ENCODE data around the gene THAP5. TPM values are rescaled to one million over a fixed set of nuclear protein-coding genes. Genes with fewer than 3 reads are reported as not detected.

Gene THAP5
- 21.5 TPM for polyA plus RNA-seq (2013)

GRCh38 chr7:108569381-108570145, at the start of gene THAP5, which contains the start of gene DNAJB9:
Gene THAP5, minus strand, starts transcription at chr7:108569706. Its CDS starts 137 bp downstream, at chr7:108569569.
Gene DNAJB9, plus strand, starts transcription at chr7:108569874. Its CDS starts 1,853 bp downstream, at chr7:108571727.
- H3K27me3 ChIP-seq (replicated peaks in 2 of 5; ENCODE audit: control insufficient read depth in 4 of 5, insufficient read depth in 5 of 5, low read length in 4 of 5) = no peaks in the 10 kb centered on the region
- peaks cover 13 to 33% (median 24%) of the 10 kb centered on the region in 4 experiments for H3K4me1 ChIP-seq (ENCODE audit: control extremely low read depth in 1 of 4, control insufficient read depth in 4 of 4, insufficient read depth in 4 of 4, low read length in 3 of 4)
- peak within 1 kb of the TSS; percentile 72 to 89 (median 83) for H3K4me3 ChIP-seq (ENCODE audit: control insufficient read depth in 1 of 7, extremely low read depth in 1 of 7, insufficient read depth in 4 of 7, low read depth in 2 of 7, low read length in 6 of 7)
- ChIA-PET POLR2A (interaction anchor here (0.6 to 2.0 kb wide), 6 partner anchors 33 to 103 kb away, joined by 3 to 14 read pairs (median 4); partner anchors contain the start of gene PNPLA8), CTCF (interaction anchor here (0.9 to 1.5 kb wide), 3 partner anchors 43 to 73 kb away, joined by 3 to 4 read pairs (median 3); partner anchors contain the start of gene PNPLA8)
- peak; percentile 100 for DNase-seq
- peaks cover 1 to 25% (median 11%) of the 10 kb centered on the region in 4 experiments for H3K36me3 ChIP-seq (ENCODE audit: control insufficient read depth in 4 of 4, insufficient read depth in 4 of 4, low read length in 3 of 4)
- peak within 1 kb of the TSS; percentile 95 to 98 for H3K27ac ChIP-seq (ENCODE audit: insufficient read depth in 1 of 2, low read depth in 1 of 2, low read length in 2 of 2, poor library complexity in 1 of 2, severe bottlenecking in 2 of 2)
- under 1% methylated on average over 65 of the region's 65 CpGs for WGBS (ENCODE audit: insufficient coverage)
- peaks cover 0 to 2% (median 0%) of the 10 kb centered on the region in 5 experiments for H3K9me3 ChIP-seq (ENCODE audit: control extremely low read depth in 1 of 5, control insufficient read depth in 4 of 5, insufficient read depth in 2 of 5, low read depth in 1 of 5, low read length in 4 of 5)

GRCh38 chr7:108618056-108618455, 48.5 kb upstream of the THAP5 start:
- no peak overlapping the region for H3K27ac ChIP-seq (ENCODE audit: insufficient read depth in 1 of 2, low read depth in 1 of 2, low read length in 2 of 2, poor library complexity in 1 of 2, severe bottlenecking in 2 of 2)
- no peaks in the 10 kb centered on the region for H3K4me1 ChIP-seq (ENCODE audit: control extremely low read depth in 1 of 4, control insufficient read depth in 4 of 4, insufficient read depth in 4 of 4, low read length in 3 of 4)
- POLR2A ChIA-PET = interaction anchor here (0.6 kb wide), 1 partner anchor 481 kb away, joined by 3 read pairs; no protein-coding TSS in a partner anchor
- H3K36me3 ChIP-seq (ENCODE audit: control insufficient read depth in 4 of 4, insufficient read depth in 4 of 4, low read length in 3 of 4) = no peaks in the 10 kb centered on the region
- CTCF ChIA-PET = interaction anchor here (1.6 kb wide), 1 partner anchor 14 kb away, joined by 3 read pairs; no protein-coding TSS in a partner anchor
- H3K4me3 ChIP-seq (ENCODE audit: control insufficient read depth in 1 of 7, extremely low read depth in 1 of 7, insufficient read depth in 4 of 7, low read depth in 2 of 7, low read length in 6 of 7) = no peak overlapping the region
- no peaks in the 10 kb centered on the region for H3K9me3 ChIP-seq (ENCODE audit: control extremely low read depth in 1 of 5, control insufficient read depth in 4 of 5, insufficient read depth in 2 of 5, low read depth in 1 of 5, low read length in 4 of 5)
- no CpG with 5 or more reads among the region's 3 CpGs for WGBS (ENCODE audit: insufficient coverage)
- peaks cover 0 to 5% (median 0%) of the 10 kb centered on the region in 5 experiments for H3K27me3 ChIP-seq (replicated peaks in 2 of 5; ENCODE audit: control insufficient read depth in 4 of 5, insufficient read depth in 5 of 5, low read length in 4 of 5)
- no peak for DNase-seq

- Histone ChIP-seq H3K27me3 (replicated peaks in 2 of 5; ENCODE audit: control insufficient read depth in 4 of 5, insufficient read depth in 5 of 5, low read length in 4 of 5) (peaks cover 0 to 6% (median 0%) of the 10 kb centered on the region in 5 experiments), H3K4me3 (ENCODE audit: control insufficient read depth in 1 of 7, extremely low read depth in 1 of 7, insufficient read depth in 4 of 7, low read depth in 2 of 7, low read length in 6 of 7) (no peak overlapping the region), H3K4me1 (ENCODE audit: control extremely low read depth in 1 of 4, control insufficient read depth in 4 of 4, insufficient read depth in 4 of 4, low read length in 3 of 4) (no peaks in the 10 kb centered on the region), H3K9me3 (ENCODE audit: control extremely low read depth in 1 of 5, control insufficient read depth in 4 of 5, insufficient read depth in 2 of 5, low read depth in 1 of 5, low read length in 4 of 5) (no peaks in the 10 kb centered on the region), H3K36me3 (ENCODE audit: control insufficient read depth in 4 of 4, insufficient read depth in 4 of 4, low read length in 3 of 4) (no peaks in the 10 kb centered on the region), H3K27ac (ENCODE audit: insufficient read depth in 1 of 2, low read depth in 1 of 2, low read length in 2 of 2, poor library complexity in 1 of 2, severe bottlenecking in 2 of 2) (no peak overlapping the region)
- ChIA-PET CTCF (no interaction called here), POLR2A (no interaction called here)
- DNase-seq = no peak
- WGBS (ENCODE audit: insufficient coverage) = 100% methylated on average over 3 of the region's 3 CpGs
Measured at GRCh38 chr7:108614896-108615295, 45.4 kb upstream of the THAP5 start.

- H3K27ac ChIP-seq (ENCODE audit: insufficient read depth in 1 of 2, low read depth in 1 of 2, low read length in 2 of 2, poor library complexity in 1 of 2, severe bottlenecking in 2 of 2) = no peak overlapping the region
- DNase-seq = no peak
- WGBS (ENCODE audit: insufficient coverage) = 95% methylated on average over 3 of the region's 4 CpGs
- POLR2A ChIA-PET = no interaction called here
- H3K4me3 ChIP-seq (ENCODE audit: control insufficient read depth in 1 of 7, extremely low read depth in 1 of 7, insufficient read depth in 4 of 7, low read depth in 2 of 7, low read length in 6 of 7) = no peak overlapping the region
- H3K27me3 ChIP-seq (replicated peaks in 2 of 5; ENCODE audit: control insufficient read depth in 4 of 5, insufficient read depth in 5 of 5, low read length in 4 of 5) = peaks cover 0 to 3% (median 0%) of the 10 kb centered on the region in 5 experiments
- no peaks in the 10 kb centered on the region for H3K4me1 ChIP-seq (ENCODE audit: control extremely low read depth in 1 of 4, control insufficient read depth in 4 of 4, insufficient read depth in 4 of 4, low read length in 3 of 4)
- no peaks in the 10 kb centered on the region for H3K36me3 ChIP-seq (ENCODE audit: control insufficient read depth in 4 of 4, insufficient read depth in 4 of 4, low read length in 3 of 4)
- H3K9me3 ChIP-seq (ENCODE audit: control extremely low read depth in 1 of 5, control insufficient read depth in 4 of 5, insufficient read depth in 2 of 5, low read depth in 1 of 5, low read length in 4 of 5) = no peaks in the 10 kb centered on the region
- CTCF ChIA-PET = no interaction called here
Measured at GRCh38 chr7:108613949-108614381, 44.5 kb upstream of the THAP5 start.

- H3K27me3 ChIP-seq (replicated peaks in 2 of 5; ENCODE audit: control insufficient read depth in 4 of 5, insufficient read depth in 5 of 5, low read length in 4 of 5) = peaks cover 0 to 2% (median 0%) of the 10 kb centered on the region in 5 experiments
- ChIA-PET POLR2A (no interaction called here), CTCF (no interaction called here)
- H3K4me1 ChIP-seq (ENCODE audit: control extremely low read depth in 1 of 4, control insufficient read depth in 4 of 4, insufficient read depth in 4 of 4, low read length in 3 of 4) = no peaks in the 10 kb centered on the region
- H3K36me3 ChIP-seq (ENCODE audit: control insufficient read depth in 4 of 4, insufficient read depth in 4 of 4, low read length in 3 of 4) = no peaks in the 10 kb centered on the region
- DNase-seq = peak; percentile 24 to 62 (median 48)
- WGBS (ENCODE audit: insufficient coverage) = 81% methylated on average over 2 of the region's 5 CpGs
- no peak overlapping the region for H3K4me3 ChIP-seq (ENCODE audit: control insufficient read depth in 1 of 7, extremely low read depth in 1 of 7, insufficient read depth in 4 of 7, low read depth in 2 of 7, low read length in 6 of 7)
- no peaks in the 10 kb centered on the region for H3K9me3 ChIP-seq (ENCODE audit: control extremely low read depth in 1 of 5, control insufficient read depth in 4 of 5, insufficient read depth in 2 of 5, low read depth in 1 of 5, low read length in 4 of 5)
- H3K27ac ChIP-seq (ENCODE audit: insufficient read depth in 1 of 2, low read depth in 1 of 2, low read length in 2 of 2, poor library complexity in 1 of 2, severe bottlenecking in 2 of 2) = no peak overlapping the region
Measured at GRCh38 chr7:108613147-108613948, 43.8 kb upstream of the THAP5 start.

- no peak overlapping the region for H3K4me3 ChIP-seq (ENCODE audit: control insufficient read depth in 1 of 7, extremely low read depth in 1 of 7, insufficient read depth in 4 of 7, low read depth in 2 of 7, low read length in 6 of 7)
- H3K27me3 ChIP-seq (replicated peaks in 2 of 5; ENCODE audit: control insufficient read depth in 4 of 5, insufficient read depth in 5 of 5, low read length in 4 of 5) = peaks cover 0 to 2% (median 0%) of the 10 kb centered on the region in 5 experiments
- H3K27ac ChIP-seq (ENCODE audit: insufficient read depth in 1 of 2, low read depth in 1 of 2, low read length in 2 of 2, poor library complexity in 1 of 2, severe bottlenecking in 2 of 2) = no peak overlapping the region
- CTCF ChIA-PET = interaction anchor here (1.3 kb wide), 1 partner anchor 8 kb away, joined by 4 read pairs; no protein-coding TSS in a partner anchor
- WGBS (ENCODE audit: insufficient coverage) = 70% methylated on average over 2 of the region's 4 CpGs
- no peak for DNase-seq
- POLR2A ChIA-PET = no interaction called here
- no peaks in the 10 kb centered on the region for H3K36me3 ChIP-seq (ENCODE audit: control insufficient read depth in 4 of 4, insufficient read depth in 4 of 4, low read length in 3 of 4)
- H3K9me3 ChIP-seq (ENCODE audit: control extremely low read depth in 1 of 5, control insufficient read depth in 4 of 5, insufficient read depth in 2 of 5, low read depth in 1 of 5, low read length in 4 of 5) = no peaks in the 10 kb centered on the region
- H3K4me1 ChIP-seq (ENCODE audit: control extremely low read depth in 1 of 4, control insufficient read depth in 4 of 4, insufficient read depth in 4 of 4, low read length in 3 of 4) = no peaks in the 10 kb centered on the region
Measured at GRCh38 chr7:108611268-108611667, 41.8 kb upstream of the THAP5 start.

Data from common myeloid progenitor, CD34-positive (primary cell).